NOMO-1 treated with DMSO at 0.1 percent for 48 hours (cell line): ENCODE data around the gene SLC13A2.

Experiments
- DNase-seq: peaks from one replicate; lab custom pipeline; 2025; ENCODE audit not compliant: unreplicated experiment; lab: John Stamatoyannopoulos, UW

The SLC13A2 gene

DNA sequence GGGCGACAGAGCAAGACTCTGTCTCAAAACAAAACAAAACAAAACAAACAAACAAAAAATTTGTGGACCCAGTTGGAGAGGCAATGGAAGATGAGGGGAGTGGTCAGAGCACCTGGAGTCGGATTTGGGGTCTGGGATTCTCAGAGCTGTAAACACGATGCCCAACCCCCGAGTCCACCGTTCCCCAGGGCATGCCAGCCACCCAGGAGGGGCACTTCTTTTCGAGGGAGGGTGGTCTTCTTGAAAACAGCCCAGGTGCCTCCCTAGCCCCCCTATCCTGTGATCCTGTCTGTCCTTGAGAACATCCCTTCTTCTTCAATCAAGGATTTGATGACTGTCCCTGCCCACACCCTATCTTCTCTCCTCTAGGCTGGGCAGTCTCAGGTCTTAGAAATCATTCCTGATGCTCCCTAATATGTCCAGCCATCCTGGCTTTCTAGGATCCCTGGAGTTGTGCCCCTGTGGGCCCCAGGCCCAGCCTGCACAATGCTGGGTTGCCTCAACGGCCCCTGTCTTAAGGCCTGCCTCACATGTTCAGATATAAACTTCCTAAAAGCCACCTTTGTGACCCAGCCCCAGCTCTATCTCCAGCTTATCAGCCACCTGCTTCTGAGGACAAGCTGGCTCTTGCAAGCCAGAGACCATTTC is 3.1 kb upstream of the SLC13A2 start:
- no peak for DNase-seq

DNA sequence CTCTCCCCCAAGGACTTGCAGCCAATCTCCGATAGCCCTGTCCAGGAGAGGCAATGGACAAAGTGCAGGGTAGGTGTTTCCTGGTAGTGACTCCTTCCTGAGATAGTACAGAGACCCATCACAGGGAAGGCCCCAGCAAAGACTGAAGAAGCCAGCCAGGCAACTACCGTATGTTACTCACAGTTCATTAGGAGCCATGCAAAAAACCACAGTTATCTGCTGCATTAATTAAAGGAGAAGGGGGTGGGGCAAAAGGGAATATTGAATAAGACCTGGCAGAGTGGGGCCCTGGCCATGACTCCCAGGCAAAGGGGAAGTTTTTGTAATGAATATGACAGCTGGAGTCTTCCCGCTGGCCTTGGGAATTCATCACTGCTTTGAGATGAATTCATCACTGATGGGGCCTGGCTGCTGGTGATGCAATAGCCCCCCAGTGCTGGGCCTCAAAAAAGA is 2.5 kb upstream of the SLC13A2 start:
- no peak for DNase-seq

DNA sequence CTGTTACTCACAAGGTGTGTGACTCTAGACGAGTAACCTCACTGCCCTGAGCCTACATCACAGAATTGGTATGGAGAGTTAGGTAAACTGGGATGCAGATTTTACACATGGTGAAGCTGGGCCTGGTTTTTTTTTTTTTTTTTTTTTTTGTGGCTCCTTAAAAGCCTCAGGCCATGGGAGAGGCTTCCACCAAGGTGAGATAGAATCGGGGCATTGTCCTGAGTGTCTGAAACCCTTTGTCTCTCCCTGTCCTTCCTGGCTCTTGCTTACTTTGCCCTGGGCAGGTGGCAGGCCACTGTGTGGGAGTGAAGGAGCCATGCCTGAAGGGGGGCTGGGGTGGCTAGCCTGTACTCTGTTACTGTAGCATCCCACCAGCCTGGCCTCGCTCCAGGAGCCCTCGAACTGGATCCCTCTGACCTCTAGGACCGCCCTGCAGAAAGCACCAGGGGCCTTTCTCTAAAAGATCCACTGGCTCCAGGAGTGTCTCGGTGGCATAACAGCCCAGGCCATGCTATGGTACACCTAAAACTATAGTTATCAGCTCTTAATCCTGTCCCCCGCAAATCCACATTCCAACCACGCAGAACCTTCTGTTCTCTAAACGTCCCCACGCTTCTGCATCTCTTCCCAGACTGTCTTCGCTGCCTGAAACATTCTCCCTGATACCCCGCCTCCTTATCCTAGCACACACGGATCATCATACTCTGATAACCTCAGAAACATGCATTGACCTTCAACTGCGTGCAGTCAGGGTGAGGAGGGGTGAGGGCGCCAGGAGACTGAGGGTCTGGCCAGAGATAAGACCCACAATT is 1.7 kb upstream of the SLC13A2 start:
- DNase-seq: no peak

DNA sequence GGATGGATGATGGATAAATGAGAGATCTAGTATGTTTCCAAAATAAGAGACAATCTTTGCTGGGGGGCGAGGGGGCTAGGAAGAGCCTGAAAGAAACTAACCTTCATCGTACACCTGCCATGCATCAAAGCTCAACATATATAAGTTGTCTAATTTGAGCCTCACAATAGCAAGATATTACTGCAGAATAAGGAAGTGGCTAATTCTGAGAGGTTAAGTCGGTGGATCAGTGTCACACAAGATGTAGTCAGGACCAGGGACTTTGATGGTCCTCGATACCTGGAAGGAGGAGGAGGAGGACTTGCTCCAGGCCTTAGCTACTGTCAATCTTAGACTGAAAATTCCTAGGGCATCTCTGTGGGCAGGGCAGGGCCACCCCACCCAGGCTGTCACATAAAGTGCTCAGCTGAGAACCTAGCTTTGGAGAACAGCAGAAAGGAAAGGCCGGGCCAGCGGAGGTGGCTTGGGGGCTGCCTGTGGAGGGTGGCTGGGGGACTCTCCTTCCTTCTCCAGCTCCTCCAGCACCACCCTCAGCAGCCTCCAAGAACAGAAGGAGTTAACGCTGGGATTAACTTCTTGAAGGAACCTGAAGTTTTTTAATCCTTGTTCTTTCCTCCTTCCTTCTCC is 460 bp upstream of the SLC13A2 start:
- no peak for DNase-seq

DNA sequence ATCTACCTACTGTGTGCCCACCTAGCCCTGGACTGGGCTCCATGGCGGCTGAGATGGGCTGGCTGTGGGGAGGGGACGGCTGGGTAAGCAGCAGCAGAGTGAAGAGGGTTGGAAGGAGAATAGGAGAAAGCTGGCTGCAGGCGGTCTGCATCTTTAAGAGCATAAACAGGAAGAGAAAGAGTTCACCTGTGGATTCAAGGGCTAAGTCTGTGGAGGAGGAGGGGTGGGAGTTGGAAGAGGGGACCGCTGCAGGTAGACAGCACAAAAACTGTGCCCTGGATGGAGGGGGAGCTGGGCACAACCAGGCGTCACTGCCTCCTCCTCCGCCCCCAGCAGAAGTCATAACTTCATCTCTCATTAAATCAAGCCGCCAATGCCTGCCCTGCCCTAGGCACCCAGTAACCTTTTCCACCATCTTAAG is 677 bp downstream of the SLC13A2 start:
- DNase-seq: no peak

DNA sequence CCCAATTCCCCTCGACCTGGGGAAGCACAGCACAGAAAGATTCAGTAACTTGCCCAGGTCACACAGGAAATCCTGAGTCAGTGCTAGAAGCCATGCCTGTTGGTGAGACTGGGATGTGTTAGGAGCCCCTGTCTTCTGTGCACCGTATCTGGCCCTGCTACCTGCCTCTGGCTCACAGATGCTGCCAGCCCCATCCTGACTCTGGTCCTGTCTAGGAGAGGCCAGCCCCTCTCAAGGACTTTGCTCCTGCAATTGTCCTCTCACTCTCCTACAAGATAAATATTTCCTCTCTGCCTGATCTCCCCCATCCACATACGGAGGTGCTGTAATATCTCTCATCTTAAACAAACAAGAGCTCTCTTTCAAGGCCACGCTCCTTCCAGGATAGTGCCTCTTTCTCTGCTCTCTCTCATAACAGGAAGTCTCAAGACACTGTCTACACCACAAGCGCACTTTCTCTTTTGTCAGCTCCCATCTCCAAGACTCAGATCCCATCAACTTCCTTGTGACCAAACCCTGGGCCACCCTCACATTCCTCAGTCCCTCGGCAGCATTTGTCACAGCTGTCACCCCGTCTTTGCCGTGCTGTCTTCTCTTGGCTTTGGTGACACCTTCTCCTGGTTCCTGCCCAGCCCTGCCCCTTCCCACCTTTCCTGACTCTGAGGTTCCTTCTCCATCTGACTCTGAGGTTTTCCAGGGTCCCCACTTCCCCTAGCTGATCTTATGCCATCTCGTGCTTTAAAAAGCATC is 1.9 kb downstream of the SLC13A2 start:
- DNase-seq: peak; percentile 29

DNA sequence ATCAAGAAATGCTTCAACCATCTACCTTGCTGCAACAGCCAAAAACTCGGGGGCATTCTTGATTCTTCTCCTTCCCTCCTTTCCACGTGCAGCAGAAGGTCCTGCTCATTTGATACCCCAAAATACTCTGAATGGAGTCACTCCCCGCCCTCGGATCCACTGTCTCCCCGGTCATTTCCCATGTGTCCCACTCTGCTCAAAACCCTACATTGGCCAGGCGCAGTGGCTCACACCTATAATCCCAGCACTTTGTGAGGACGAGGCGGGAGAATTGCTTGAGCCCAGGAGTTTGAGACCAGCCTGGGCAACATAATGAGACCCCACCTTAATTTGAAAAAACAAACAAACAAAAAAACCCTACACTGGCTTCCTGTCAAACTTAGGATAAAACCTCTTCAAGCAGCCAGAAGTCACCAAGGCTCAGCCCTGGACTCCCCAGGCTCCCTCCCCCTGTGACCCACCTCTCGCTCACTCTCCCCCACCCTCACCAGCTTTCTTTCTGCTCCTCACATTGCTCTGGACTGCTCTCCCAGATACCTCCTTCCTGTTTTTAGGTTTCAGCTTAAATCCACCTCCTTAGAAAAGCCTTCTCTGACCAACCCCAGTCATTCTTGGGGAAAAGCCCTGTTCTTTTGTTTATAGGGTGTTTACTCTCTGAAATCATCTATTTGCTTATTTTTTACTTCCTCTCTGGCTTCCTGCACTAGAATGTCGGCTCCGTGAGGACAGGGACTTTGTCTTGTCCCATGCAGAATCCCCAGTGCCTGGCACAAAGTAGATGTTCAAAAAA is 2.8 kb downstream of the SLC13A2 start:
- DNase-seq: no peak

DNA sequence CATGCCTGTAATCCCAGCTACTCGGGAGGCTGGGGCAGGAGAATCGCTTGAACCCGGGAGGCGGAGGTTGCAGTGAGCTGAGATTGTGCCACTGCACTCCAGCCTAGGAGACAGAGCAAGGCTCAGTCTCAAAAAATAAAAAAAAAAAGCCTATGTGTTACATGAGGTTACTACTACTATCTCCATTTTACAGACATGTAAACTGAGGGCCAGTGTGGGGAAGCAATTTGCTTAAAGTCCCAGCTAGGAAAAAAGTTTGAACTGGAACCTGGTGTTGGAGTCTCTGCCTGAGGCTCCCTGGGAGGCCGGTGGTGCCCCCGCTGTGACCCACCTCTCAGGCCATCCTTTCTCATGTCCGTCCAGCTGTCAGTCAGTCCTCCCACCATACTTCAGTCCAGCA is 4.5 kb downstream of the SLC13A2 start:
- DNase-seq: no peak

DNA sequence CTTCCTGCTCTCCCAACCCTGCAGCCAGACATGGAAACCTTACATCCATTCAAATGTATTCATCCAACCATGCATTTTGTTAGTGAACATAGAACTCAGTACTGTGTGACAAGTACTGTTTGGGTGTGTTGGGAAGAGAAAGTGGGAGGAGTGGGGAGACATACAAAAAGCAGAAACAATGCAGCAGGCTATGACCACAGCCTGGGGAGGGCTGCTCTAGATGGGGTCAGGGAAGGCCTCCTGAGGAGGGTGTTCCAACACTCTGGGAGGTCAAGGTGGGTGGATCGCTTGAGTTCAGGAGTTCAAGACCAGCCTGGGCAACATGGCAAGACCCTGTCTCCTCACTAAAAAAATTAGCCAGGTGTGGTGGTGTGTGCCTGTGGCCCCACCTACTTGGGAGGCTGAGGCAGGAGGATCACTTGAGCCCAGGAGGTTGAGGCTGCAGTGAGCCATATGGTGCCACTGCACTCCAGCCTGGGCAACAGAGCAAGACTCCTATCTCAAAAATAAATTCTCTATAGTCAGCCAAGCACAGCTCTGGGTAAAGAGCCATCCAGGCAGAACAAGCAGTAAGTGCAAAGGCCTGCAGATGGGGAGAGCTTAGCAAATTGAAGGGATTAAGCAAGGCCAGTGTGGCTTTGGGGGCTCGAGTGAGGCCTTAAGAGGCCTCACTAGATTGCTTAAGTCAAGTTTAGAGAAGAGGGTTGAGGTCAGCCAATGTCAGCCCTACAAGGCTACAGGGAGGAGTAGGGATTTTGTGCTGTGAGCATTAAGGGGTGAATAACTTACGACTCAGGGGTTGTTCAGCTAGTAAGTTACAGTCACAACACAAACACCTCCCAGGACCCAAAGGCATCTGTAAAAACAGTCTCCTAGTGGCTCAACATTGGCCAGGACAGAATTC is 5.5 kb downstream of the SLC13A2 start:
- DNase-seq: peak; percentile 59

DNA sequence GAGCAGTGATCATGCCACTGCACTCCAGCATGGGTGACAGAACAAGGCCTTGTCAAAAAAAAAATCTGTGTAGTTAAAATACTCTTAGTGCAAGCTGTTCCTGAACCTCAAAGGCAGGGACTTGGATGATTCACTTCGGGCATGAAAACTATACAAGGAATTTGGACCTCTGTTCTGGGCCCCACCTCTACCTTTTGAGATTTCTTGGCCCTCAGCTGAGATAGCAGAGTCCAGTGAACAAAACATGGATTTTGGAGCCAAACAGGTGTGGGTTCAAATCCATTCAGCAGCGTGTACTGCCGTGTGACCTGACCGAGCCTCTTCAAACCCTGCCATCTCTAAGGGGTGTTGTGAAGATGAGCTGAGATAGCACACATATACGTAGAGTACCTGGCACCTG is 6.8 kb downstream of the SLC13A2 start:
- no peak for DNase-seq

DNA sequence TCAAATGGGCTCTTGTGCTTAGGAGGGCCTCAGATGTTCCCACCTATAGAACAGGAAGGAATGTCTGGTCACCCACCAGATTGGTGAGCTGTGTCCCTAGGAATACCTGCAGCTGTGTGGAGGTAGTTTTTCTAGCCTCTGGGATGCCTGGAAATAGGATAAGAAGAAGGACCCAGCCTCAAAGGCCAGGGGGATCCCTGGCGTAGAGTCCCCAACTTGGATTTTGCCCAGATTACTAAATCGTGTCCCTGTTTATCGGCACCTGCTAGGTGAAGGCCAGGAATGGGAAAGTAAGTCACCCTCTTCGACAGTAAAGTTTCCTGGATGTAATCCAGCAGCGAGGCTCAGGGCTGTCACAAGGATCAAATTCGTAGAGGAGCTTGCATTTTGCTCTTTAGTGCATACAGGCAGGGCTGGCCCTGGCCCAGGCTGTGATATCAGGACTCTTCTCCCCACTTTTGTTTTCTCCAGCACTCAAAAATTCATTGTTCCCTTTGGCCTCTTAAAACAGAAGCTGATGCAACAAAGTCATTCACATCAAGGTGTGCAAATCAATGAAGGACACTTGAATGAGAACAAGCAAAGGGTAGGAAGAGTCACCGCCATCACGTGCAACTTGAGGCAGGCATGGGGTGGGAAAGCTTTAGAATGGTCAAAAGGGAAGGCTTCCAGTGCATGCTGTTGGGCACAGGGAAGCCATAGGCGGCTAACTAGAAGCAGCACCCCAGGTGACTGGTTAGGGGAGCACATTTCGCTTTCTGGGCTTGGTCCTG is 7.5 kb downstream of the SLC13A2 start:
- no peak for DNase-seq

DNA sequence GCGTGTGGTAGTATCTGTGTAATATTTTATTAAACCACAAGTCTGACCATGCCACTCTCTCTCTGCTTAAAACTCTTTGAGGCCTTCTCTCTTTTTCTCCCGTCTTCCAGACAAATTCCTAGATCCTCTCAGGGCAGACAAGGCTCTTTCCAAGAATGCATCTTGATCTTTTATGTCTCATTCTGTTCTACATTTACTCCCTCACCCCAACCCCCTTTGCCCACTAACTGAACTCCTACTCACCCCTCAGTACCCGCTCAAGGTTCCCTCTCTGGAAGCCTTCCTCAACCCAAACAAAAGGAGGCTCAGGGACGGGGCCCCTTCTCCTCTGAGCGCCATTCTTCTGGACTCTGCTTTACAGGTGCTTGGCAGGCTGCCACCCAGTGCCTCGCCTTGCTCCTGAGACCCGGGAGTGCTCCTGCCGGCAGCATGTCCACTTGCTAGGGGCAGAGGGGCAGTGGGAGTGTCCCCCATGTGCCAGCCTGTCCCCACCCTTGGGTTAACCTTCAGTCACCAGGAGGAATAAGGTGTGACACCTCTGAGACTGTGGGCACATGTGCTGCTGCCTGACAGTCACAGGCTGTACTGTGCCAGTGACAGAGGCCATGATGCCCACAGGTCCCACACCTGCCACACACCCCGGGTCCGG is 9.2 kb downstream of the SLC13A2 start:
- DNase-seq: no peak

DNA sequence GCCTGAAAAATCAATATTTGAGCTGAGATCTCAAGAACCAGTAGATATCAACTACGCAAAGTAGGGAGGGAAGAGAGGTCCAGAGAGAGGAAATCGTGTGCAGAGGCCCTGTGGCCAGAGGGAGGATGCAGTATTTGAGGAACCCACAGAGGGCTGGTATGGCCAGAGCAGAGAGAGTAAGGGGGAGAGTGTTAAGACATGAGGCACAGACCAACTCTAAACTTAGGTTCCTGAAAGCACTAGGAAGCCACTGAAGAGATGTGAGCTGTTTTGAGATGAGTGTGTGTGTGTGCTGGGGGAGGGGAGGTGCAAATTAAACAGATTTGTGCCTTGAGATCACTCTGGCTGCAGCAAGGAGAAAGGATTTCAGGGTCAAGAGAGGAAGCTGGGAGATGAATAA is 10.9 kb downstream of the SLC13A2 start:
- DNase-seq: peak; percentile 64

DNA sequence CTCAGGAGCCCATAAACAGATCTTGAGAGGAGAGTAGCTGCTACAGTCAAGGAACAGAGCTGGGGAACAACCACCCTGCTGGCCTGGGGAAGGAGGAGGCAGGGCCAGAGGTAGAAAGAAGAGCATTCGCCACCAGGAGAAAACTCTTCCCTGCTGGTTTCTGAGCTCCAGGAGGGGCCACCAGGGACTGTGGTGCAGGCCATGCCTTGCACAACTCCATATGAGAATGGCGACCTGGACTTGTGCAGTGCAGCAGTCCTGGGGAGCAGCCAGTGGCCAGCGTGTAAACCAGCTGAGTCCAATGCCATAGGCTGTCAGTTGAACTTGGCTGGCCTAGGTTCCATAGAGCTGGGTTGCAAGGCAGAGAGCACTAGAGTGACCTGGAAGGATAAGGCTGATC is 11.6 kb downstream of the SLC13A2 start:
- DNase-seq: no peak

DNA sequence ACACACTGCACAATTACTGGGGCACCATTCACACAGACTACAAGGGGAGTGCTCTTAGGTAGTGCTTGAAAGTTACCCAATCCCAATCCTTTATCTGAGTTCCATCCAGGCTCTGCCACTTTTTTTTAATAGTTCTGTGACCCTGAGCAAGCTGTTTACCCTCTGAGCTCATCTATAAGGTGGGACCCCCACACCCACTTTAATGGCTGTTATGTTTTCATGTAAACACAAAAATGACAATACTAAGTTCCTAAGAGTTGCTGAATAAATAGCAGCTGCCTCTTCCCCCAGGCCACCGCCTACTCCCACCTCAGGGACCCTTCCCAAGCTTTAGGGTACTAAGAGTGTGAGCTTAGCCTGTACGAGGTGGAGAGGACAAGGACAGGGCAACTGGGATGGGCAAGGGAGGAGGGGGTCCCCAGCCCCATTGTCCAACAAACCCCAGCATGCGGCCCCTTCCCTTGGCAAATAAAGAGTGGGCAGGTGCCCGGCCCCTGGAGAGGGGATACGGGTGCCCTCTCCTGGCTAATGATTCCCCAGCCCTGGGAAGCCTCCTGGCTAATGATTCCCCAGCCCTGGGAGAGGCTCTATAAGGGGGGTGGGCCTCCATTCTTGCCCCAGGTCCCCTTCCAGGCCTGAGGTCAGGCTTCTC is 14.6 kb downstream of the SLC13A2 start:
- DNase-seq: no peak

DNA sequence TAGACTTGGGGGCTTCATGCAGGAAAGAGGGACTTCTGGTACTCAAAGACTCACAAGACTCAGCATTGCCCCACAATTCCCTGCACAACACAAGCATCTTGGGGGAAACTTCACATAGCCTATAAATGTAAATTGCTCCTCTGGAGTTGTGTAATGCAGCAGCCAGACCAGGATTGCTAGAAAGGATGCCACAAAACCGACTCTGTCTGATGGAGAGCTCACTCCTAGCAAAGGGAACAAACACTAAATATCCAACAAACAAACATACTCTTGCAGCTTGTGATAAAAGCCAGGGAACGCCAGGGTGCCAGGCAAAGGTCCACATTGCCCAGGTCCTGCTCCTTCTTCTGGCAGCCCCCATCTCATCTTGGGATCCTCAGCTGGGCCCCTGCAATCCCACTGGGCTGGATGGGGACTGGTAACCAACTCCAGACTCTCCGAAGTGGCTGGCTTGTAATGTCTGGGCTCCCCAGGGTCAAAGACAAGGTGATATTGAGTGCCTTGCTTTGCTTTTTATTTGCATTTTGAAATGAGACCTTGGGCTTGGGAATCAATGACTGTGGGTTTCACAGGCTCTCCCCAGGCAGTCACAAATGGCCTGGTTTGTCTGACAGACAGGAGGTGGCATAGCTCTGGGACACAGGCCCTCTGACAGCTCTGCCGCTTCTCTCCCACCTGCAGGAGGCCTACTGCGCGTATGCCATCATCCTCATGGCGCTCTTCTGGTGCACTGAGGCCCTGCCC is 15.3 kb downstream of the SLC13A2 start:
- no peak for DNase-seq

DNA sequence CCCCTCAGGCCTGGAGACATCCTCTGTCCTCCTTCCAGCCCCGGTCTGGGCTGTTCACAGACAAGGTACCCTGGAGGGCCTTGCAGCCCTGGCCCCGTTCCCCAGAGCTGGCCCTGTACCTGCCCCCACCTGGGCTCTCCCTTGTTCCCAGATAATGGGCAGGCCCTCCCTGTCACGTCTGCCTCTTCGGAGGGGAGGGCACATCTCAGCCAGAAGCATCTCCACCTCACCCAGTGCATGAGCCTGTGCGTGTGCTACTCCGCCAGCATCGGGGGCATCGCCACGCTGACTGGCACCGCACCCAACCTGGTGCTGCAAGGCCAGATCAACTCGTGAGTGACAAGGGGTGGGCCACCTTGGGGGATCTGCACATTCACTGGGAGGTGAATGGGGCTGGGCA is 17.8 kb downstream of the SLC13A2 start:
- DNase-seq: no peak
